Measurements from ENCODE around the gene TMEM151B. TPM values are rescaled to one million over a fixed set of nuclear protein-coding genes. Genes with fewer than 3 reads are reported as not detected.

Gene TMEM151B
- total and polyA plus RNA-seq, 9 of the 15 experiments (the other 6 are each of a cell fraction or from before 2014, with no cell fraction given), result not detected

DNA sequence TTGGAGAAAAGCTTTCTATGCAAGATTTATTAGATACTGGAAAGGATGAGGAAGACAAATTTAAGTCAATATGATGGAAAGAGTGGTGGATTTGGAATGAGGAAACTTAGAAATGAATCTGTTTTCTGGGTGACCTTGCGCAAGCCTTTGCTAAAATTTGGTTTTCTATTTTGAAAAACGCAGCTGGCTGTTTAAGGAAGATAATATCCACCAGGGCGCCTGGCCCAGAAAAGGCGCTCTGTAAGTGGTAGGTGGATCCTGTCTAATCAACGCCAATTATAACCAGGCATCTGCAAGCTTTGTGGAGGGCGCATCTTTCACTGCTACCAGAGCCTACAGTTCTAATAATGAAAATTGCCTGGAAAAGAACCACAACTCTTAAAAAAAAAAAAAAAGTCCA, 71.8 kb downstream of the TMEM151B start (continued):
- TF ChIP-seq, protein P1, sequence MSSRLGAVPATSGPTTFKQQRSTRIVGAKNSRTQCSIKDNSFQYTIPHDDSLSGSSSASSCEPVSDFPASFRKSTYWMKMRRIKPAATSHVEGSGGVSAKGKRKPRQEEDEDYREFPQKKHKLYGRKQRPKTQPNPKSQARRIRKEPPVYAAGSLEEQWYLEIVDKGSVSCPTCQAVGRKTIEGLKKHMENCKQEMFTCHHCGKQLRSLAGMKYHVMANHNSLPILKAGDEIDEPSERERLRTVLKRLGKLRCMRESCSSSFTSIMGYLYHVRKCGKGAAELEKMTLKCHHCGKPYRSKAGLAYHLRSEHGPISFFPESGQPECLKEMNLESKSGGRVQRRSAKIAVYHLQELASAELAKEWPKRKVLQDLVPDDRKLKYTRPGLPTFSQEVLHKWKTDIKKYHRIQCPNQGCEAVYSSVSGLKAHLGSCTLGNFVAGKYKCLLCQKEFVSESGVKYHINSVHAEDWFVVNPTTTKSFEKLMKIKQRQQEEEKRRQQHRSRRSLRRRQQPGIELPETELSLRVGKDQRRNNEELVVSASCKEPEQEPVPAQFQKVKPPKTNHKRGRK (tag; IDR thresholded peaks at IDR 0.05), result no peak
- TF ChIP-seq, protein P2, sequence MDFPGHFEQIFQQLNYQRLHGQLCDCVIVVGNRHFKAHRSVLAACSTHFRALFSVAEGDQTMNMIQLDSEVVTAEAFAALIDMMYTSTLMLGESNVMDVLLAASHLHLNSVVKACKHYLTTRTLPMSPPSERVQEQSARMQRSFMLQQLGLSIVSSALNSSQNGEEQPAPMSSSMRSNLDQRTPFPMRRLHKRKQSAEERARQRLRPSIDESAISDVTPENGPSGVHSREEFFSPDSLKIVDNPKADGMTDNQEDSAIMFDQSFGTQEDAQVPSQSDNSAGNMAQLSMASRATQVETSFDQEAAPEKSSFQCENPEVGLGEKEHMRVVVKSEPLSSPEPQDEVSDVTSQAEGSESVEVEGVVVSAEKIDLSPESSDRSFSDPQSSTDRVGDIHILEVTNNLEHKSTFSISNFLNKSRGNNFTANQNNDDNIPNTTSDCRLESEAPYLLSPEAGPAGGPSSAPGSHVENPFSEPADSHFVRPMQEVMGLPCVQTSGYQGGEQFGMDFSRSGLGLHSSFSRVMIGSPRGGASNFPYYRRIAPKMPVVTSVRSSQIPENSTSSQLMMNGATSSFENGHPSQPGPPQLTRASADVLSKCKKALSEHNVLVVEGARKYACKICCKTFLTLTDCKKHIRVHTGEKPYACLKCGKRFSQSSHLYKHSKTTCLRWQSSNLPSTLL (IDR thresholded peaks at IDR 0.05), result no peak
- 0 out of 4 replicates have a peak, but pooled peaks of 1 of the 2 experiments have one; percentile 12 for TF ChIP-seq KDM1A (IDR thresholded peaks at IDR 0.05)
- TF ChIP-seq KDM5B (IDR thresholded peaks at IDR 0.05; ENCODE audit: insufficient replicate concordance, low read depth, low read length), result no peak
- TF ChIP-seq TEAD4 (IDR thresholded peaks at IDR 0.05; ENCODE audit: low read length), result peak; percentile 55; the same call in 1 of the 2 replicates
- TF ChIP-seq TEAD4 (CRISPR knock-in tag; IDR thresholded peaks at IDR 0.05; ENCODE audit: borderline replicate concordance), result no peak
- no peak for TF ChIP-seq RBM34 (IDR thresholded peaks at IDR 0.05; ENCODE audit: borderline replicate concordance, insufficient read depth, low read length)
- TF ChIP-seq NRF1 (conservative IDR thresholded peaks at IDR 0.05 in 1 of 2, IDR thresholded peaks at IDR 0.05 in 1 of 2), result peak; percentile 52; a peak in 3 of 4 replicates
- no peak for TF ChIP-seq RBM39 (optimal IDR thresholded peaks at IDR 0.05; ENCODE audit: low read depth, low read length)
- TF ChIP-seq RCOR1 (IDR thresholded peaks at IDR 0.05; ENCODE audit: borderline replicate concordance in 1 of 2, low read depth in 2 of 2, low read length in 2 of 2), result no peak; a peak in 1 of 4 replicates
- TF ChIP-seq TCF3 (CRISPR knock-in tag; IDR thresholded peaks at IDR 0.05), result peak; percentile 49
- TF ChIP-seq POLR2A (conservative IDR thresholded peaks at IDR 0.05), result no peak
- TF ChIP-seq GTF2A2 (tag; IDR thresholded peaks at IDR 0.05), result no peak
- 0 out of 2 replicates have a peak, but pooled peaks have one; percentile 37 for TF ChIP-seq ARID1B (IDR thresholded peaks at IDR 0.05)
- no peak for TF ChIP-seq ZC3H4 (CRISPR knock-in tag; IDR thresholded peaks at IDR 0.05; ENCODE audit: borderline replicate concordance)
- no peak for TF ChIP-seq HDAC2 (IDR thresholded peaks at IDR 0.05)
- TF ChIP-seq ASH1L (IDR thresholded peaks at IDR 0.05; ENCODE audit: borderline replicate concordance, low read depth, partially characterized antibody), result no peak
- TF ChIP-seq, protein P3, sequence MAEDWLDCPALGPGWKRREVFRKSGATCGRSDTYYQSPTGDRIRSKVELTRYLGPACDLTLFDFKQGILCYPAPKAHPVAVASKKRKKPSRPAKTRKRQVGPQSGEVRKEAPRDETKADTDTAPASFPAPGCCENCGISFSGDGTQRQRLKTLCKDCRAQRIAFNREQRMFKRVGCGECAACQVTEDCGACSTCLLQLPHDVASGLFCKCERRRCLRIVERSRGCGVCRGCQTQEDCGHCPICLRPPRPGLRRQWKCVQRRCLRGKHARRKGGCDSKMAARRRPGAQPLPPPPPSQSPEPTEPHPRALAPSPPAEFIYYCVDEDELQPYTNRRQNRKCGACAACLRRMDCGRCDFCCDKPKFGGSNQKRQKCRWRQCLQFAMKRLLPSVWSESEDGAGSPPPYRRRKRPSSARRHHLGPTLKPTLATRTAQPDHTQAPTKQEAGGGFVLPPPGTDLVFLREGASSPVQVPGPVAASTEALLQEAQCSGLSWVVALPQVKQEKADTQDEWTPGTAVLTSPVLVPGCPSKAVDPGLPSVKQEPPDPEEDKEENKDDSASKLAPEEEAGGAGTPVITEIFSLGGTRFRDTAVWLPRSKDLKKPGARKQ (CRISPR knock-in tag; IDR thresholded peaks at IDR 0.05), result no peak
- TF ChIP-seq CBX2 (IDR thresholded peaks at IDR 0.05; ENCODE audit: insufficient read depth, low read length, poor library complexity, severe bottlenecking), result peak; percentile 35
- TF ChIP-seq DPF2 (IDR thresholded peaks at IDR 0.05), result 0 out of 2 replicates have a peak, but pooled peaks have one; percentile 17
- TF ChIP-seq TAL1 (IDR thresholded peaks at IDR 0.05), result peak; percentile 29; the same call in 1 of the 2 replicates
- no peak for TF ChIP-seq ELF2 (CRISPR knock-in tag; IDR thresholded peaks at IDR 0.05)
- TF ChIP-seq PCBP1 (IDR thresholded peaks at IDR 0.05; ENCODE audit: low read depth, low read length, poor library complexity, severe bottlenecking), result no peak

Measured in K562 (cell line).